HG03025 (cell line): ENCODE data around the gene HHATL.

Experiments
- ATAC-seq: cut with Tn5 transposase; IDR thresholded peaks from one replicate; pipeline ENCODE4 v1.9.1; 2021; ENCODE audit warnings: mild to moderate bottlenecking, moderate library complexity; ENCODE audit not compliant: unreplicated experiment, low FRiP score

The HHATL gene

DNA sequence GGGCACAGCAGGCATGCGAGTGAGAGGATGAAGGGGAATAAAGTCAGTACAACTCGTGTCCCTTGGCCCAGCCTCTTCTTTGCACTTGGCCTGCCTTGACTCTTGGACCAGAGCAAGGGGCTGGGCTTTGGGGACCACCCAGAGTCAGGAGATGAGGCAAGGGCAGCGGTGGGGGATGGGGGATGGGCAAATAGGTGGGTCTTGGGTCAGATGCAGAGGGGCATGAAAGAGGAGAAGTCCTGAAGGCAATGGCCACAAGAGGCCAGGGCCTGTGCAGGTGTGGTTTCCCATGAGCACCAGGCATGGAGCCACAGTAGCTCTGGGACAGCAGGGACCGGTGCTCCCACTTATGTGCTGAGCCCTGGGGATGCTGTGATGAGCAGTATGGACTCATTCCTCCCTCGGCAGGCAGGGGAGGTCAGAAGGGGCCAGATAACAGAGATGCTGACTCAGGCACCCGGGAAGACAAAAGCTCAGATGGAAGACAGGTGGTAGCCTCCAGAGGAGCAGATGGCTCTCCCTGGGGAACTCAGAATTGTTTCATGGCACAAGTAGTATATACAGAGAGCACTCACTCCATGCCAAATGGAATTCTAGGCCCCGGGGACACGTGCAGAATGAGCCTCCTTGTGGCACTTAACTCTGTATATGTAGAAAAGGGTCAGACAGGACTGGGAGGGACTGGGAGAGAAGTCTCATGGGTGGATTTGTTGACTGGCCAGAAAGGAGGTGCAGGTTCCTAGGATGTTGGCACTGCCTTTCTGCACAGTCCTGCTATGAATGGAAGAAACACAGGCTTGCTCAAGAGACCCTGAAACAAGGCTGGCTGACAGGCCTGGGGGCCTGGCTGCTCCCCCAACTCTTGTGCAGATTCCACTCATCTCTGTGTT is 34.8 kb downstream of the HHATL start:
- ATAC-seq, result no peak

GRCh38 chr3:42667096-42667522 is 35.5 kb downstream of the HHATL start:
- ATAC-seq, result no peak

DNA sequence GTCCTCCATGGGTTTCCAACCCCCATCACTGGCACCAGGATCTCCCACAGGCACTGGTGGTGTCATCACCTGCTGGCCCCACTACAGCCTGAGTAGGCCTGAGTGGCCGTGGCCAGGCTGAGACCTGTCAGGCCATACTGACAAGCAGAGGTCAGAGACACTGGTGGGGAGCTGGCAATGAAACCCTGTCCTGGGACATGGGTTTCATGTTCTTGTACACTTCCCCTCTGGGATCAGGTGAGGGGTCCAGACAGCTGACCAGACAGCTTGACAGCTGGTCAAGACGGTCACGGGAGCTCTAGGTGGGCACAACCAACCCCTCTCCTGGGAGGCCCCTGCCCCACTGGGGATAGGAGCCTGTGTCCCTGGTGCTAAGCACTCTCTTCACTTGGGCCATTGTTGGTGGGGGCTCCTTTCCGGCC is 36.0 kb downstream of the HHATL start:
- ATAC-seq, result no peak

DNA sequence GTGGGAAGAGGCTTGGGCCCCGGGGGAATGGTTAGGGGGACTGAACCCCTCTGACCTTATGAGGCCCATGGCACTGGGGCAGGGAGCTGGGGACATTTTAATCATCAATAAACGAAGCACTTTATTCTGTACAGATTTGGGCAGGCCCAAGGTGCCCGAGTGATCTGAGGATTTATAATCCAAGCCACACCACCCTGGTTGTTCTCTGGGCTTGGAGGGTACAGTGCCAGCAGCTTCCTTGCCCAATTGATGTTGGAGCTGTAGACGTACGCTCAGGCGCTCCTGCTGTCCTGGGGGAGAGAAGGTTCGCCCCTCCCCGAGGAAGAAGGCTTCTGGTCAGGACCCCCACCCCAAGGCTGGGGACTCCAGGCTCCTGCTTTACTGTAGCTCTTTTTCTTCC is 36.6 kb downstream of the HHATL start:
- no peak for ATAC-seq

DNA sequence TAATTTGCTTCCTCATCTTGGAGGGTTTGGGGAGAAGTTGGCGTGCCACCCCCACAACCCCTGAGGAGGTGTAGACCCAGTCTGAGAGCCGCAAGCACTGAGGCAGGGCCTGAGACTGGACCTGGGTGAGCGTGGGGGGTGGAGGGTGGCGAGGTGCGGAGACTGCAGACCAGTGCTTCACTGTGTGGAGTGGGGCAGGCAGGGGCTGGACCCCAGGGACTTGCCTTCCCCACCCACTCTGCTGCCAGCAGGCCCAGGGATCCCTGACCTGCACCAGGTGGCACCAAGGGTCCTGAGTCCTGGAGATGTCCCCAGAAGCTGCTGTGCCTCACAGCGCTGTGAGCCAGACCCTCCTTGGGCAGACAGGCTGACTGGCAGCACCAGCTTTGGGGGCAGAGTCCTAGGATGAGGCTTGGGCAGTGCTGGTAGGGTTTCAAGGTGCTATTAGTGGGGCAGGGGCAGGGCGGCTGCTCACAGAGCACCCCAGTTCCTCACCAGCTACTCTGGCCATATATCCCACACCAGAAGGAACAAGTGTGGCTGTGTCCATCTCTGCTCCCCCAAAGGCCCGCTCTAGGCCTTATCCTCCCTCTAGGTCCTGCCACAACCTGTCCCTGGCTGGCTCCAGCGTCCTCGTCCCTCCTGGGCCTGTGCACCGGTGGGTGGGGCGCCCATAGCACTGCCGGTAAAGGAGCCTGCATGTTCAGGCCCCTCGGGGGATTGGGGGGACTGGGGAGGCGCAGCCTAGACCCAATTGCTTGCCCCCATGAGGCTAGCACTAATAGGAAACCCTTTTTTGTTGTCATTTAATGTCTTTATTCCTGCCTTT is 37.3 kb downstream of the HHATL start:
- ATAC-seq, result no peak

- ATAC-seq, result no peak
Measured at GRCh38 chr3:42664438-42664803, 38.2 kb downstream of the HHATL start.

DNA sequence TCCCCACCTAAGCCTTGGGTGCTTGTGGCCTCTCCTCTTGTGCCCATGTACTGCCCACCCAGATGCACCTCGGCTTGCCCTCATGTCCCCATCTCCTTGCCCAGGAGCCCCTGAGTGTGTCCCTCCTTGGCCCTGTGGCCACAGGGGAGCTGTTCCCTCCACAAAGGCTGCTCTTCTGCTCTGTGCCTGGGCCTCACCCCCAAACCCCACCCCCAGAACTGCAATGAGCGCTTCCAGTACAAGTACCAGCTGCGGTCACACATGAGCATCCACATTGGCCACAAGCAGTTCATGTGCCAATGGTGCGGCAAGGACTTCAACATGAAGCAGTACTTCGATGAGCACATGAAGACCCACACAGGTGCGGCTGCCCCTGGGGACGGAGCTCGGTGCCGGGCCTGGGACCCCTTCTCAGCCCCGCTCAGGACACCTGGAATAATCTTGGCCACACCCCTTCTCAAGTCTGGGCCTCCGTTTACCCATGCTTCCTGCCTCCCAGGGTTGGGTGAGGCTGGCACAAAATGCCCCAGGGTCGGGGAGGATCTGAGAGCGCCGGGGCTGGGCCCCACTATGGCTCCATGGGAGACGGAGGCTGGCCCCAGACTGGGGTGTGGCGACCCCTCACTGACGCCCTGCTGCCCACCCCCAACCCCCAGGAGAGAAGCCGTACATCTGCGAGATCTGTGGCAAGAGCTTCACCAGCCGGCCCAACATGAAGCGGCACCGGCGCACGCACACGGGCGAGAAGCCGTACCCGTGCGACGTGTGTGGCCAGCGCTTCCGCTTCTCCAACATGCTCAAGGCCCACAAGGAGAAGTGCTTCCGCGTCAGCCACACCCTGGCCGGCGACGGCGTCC is 38.8 kb downstream of the HHATL start:
- no peak for ATAC-seq

GRCh38 chr3:42662813-42663535 is 39.6 kb downstream of the HHATL start:
- no peak for ATAC-seq

DNA sequence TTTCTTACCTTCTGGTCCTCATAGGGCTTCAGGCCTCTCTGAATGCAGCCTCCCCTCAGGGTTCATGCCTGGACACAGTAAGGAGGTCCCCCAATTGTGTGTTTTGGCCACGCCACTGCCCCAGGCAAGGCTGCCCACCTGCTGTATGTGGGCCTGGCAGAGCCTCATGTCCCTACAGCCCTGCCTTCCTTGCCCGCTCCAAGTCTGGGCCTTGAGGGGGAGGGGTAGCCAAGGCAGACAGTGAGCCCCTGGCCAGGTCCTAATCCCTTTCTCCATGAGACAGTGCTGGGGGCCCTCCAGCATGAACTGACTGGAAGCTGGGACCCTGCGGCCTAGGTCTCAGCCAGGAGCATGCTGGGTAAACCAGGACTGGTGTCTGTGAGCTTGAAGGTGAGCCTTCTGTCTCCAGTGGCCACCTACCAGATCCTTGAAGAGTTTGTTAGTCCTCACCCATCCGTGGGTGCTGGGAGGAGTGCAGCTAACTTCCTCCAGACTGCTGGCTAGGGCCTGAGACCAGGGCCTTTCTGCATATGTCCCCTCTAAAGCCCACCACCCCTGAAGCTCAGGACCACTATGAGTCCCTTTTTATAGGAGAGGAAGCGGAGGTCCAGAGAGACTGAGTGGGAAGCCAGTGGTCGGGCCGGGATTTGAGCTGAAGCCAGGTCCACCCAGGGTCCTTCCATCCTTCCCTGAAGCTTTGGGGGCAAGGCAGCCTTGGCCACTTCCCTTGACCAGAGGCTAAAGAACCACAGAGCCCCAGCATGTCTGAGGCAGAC is 40.4 kb downstream of the HHATL start:
- ATAC-seq, result no peak

DNA sequence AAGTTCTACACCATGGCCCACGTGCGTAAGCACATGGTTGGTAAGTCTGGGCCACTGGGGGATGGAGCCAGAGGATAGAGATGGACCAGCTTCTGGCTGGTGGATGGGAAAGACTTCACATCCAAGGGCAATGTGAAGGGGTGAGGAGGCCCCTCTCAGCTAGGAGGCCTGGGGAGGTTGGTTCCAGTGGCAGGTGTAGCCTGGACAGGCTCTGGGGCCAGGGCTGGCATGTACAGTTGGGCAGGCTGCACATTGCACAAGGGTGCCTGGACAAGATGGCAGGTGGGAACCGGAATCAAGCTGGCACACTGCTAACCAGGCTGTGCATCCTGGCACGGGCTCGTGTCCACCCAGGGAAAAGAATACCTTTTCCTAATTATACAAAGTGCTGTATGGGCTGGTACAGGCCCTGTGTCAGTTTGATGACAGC is 41.0 kb downstream of the HHATL start:
- ATAC-seq, result no peak

GRCh38 chr3:42660898-42661297 is 41.7 kb downstream of the HHATL start:
- no peak for ATAC-seq

DNA sequence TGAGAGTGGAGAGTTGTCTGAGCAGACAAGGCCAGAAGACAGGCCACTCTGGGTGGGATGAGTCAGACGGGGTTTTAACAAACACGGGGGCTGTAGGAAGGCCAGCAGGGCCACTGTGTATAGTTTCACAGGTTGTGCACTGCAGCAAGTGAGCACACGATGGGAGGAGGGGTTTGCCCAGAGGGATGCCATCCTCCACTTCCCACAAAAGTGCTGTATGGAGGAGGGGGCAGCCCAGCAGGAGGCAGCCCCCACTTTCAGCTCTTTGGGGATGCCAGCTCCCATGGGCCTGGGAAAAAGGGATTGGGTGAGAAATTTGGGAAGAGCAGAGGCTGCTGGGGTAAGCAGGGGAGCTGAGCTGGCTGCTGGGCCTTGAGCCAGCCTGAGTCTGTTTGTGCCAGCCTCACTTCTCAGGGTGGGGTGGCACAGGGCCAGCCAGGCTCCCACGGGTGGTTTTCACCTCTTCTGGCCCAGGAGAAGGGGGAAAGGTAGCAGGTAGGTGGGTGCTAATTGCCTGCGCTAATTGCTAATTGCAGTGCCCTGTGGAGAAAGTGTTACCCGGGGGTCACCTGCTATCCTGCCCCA is 42.4 kb downstream of the HHATL start:
- no peak for ATAC-seq

DNA sequence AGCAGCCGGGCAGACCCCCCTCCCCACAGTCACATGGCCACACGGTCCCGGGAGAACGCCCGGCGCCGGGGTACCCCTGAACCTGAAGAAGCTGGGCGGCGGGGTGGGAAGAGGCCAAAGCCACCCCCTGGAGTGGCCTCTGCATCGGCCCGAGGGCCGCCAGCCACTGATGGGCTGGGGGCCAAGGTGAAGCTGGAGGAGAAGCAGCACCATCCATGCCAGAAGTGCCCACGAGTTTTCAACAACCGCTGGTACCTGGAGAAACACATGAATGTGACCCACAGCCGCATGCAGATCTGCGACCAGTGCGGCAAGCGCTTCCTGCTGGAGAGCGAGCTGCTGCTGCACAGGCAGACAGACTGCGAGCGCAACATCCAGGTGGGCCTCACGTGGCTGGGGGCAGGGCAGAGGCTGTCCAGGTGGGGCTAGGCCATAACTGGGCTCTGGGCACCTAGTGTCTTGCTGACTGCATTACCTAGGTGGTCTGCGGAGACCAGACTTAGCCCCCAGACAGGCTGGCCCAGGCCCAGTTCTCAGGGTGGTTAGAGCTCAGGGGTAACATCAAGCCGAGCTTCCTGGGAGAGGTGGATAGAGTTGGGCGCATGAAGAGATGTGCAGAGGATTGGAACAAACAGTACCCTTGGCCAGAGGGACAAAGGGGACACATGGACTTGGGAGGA is 43.0 kb downstream of the HHATL start:
- no peak for ATAC-seq

DNA sequence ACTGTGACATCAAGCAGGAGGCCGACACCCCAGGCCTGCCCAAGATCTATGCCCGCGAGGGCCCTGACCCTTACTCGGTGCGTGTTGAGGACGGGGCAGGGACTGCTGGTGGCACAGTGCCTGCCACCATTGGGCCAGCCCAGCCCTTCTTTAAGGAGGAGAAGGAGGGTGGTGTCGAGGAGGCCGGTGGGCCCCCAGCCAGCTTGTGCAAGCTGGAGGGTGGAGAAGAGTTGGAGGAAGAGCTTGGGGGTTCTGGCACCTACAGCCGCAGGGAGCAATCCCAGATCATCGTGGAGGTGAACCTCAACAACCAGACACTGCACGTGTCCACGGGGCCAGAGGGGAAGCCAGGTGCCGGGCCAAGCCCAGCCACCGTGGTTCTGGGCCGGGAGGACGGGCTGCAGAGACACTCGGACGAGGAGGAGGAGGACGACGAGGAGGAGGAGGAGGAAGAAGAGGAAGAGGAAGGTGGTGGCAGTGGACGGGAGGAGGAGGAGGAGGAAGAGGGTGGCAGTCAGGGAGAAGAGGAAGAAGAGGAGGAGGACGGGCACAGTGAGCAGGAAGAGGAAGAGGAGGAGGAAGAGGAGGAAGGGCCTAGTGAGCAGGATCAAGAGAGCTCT is 43.7 kb downstream of the HHATL start:
- ATAC-seq, result no peak

DNA sequence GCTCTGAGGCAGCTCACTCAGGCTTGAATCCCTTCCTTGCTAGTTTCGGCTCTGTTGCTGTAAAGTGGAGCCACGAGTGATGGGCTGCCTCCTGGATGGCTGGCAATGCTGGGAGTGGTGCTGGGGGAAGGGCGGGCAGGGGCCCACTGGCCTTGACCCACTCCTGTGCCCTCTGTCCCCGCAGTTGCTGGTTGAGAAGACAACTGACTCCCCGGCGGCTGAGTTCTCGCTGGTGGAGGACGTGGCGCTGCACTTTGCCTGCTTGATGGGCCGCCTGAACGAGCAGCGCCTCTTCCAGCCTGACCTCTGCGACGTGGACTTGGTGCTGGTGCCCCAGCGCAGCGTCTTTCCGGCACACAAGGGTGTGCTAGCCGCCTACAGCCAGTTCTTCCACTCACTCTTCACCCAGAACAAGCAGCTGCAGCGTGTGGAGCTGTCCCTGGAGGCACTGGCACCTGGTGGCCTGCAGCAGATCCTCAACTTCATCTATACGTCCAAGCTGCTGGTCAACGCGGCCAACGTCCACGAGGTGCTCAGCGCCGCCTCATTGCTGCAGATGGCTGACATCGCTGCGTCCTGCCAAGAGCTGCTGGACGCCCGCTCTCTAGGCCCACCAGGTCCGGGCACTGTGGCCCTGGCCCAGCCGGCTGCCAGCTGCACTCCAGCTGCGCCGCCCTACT is 44.4 kb downstream of the HHATL start:
- ATAC-seq, result no peak

DNA sequence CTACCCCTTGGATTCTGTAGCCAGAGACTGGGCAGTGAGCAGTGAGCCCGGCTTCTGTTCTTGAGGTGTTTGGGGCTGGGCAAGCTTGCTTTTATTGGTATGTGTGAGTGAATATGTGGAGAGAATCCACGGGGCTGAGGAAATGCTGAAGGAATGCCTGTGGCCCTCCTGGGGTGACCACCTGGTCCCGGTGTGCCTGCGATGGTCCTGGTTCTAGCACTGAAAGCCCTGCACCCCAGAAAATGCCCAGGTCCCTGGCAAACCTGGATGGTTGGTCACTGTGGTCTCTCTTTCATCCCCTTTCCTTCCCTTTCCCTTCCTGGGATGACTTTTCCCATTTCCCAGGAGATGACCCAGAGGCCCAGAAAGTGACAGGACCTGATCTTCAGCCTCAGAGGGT is 44.9 kb downstream of the HHATL start:
- no peak for ATAC-seq
